Measurements from ENCODE around the gene DRD4.

- TF ChIP-seq, protein P1, sequence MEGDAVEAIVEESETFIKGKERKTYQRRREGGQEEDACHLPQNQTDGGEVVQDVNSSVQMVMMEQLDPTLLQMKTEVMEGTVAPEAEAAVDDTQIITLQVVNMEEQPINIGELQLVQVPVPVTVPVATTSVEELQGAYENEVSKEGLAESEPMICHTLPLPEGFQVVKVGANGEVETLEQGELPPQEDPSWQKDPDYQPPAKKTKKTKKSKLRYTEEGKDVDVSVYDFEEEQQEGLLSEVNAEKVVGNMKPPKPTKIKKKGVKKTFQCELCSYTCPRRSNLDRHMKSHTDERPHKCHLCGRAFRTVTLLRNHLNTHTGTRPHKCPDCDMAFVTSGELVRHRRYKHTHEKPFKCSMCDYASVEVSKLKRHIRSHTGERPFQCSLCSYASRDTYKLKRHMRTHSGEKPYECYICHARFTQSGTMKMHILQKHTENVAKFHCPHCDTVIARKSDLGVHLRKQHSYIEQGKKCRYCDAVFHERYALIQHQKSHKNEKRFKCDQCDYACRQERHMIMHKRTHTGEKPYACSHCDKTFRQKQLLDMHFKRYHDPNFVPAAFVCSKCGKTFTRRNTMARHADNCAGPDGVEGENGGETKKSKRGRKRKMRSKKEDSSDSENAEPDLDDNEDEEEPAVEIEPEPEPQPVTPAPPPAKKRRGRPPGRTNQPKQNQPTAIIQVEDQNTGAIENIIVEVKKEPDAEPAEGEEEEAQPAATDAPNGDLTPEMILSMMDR (IDR thresholded peaks at IDR 0.05; ENCODE audit: low read depth, low read length) = no peak
- TF ChIP-seq POLR2A (IDR thresholded peaks at IDR 0.05; ENCODE audit: extremely low read depth, insufficient read length) (no peak), MYC (IDR thresholded peaks at IDR 0.05; ENCODE audit: low read depth, low read length) (no peak)
Measured at GRCh38 chr11:592501-592900, 44.6 kb upstream of the DRD4 start.

All from NB4 (cell line).